Lung microvascular endothelial cell (primary cell): ENCODE data around the gene ADCK1. TPM values are rescaled to one million over a fixed set of nuclear protein-coding genes. Genes with fewer than 3 reads are reported as not detected.
"Not testable (repeated sequence)": the region's sequence is repeated elsewhere in the genome, so short reads cannot be mapped to it uniquely, and the experiment has no call there.

Source experiments
- DNase-seq, 2 donors: peaks; one replicate each; pipeline versions ENCODE4 v3.0.0 to v3.0.0-alpha.2; 2010; ENCODE audit warnings: low read depth in 2 of 2
- total RNA-seq: library from RNA; depleted of rRNA; stranded (reverse); fragments of >200 nt; gene quantifications from 2 replicates; pipeline ENCODE4 v1.2.1, GENCODE V29; 2014

Gene ADCK1, protein sequence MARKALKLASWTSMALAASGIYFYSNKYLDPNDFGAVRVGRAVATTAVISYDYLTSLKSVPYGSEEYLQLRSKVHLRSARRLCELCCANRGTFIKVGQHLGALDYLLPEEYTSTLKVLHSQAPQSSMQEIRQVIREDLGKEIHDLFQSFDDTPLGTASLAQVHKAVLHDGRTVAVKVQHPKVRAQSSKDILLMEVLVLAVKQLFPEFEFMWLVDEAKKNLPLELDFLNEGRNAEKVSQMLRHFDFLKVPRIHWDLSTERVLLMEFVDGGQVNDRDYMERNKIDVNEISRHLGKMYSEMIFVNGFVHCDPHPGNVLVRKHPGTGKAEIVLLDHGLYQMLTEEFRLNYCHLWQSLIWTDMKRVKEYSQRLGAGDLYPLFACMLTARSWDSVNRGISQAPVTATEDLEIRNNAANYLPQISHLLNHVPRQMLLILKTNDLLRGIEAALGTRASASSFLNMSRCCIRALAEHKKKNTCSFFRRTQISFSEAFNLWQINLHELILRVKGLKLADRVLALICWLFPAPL
- total RNA-seq = 2.4 TPM in 2 replicates

DNA sequence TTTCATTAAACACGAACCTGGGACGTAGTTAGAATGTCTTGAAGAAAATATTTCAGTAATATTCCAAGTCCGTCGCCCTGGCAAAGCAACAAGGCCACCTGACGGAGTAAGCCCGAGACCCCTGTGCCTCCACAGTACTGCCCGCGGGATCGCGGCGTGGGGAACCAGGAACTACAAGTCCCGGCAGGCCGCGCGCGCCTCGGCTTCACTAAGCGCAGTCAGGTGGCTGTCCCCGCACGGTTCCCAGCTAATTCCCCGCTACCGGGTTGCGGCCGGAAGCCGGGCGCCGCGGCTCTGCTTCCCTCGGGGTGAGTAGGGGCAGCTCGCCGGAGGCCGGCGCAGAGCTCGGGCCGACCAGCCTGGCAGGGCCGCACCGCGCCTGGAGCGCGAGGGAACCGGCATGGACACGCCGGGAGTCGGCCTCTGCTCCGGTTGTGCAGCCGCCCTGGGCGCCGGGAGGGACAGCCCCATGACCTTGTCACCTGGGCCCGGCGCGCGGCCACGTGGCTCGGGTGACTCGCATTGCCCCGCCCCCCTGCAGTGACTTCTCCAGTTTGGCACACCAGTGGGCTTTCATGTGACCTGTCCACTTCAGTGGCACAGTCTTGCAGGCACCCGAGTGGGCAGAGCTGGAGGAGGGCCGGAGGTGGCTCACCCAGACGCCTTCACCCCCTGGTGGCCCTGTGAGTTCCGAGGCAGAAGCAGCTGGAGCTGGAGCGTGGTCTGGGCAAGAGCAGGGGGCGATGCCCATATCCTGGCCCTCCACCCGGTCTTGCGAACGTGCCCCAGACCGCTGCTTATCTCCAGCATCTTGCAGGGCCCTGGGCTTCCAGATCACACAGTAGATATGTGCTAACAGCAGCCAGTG, at the start of gene ADCK1:
TSS of gene ADCK1 (plus strand) at position 247 of the 868 bp plus-strand sequence. CDS start 18,870 bp downstream, outside the sequence.
- peak; percentile 81 to 90 for DNase-seq

DNA sequence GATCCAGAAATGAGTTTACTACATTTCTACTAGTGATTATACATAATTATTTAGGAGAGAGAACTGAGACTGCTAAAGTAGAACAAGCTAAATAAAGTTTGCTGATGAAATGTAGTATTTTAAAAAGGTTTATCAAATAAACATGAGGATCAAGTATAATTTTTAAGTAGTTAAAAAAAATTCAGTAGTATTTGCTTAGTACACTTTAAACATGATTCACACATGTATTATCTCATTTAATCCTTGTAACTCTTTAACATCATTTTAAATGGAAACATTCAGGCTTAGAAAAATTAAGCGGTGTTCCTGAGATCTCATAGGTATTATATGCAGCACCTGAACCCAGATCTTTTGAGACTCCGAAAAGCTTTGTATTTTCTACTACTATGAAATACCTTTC, 47.6 kb upstream of the ADCK1 start:
- DNase-seq = no peak

DNA sequence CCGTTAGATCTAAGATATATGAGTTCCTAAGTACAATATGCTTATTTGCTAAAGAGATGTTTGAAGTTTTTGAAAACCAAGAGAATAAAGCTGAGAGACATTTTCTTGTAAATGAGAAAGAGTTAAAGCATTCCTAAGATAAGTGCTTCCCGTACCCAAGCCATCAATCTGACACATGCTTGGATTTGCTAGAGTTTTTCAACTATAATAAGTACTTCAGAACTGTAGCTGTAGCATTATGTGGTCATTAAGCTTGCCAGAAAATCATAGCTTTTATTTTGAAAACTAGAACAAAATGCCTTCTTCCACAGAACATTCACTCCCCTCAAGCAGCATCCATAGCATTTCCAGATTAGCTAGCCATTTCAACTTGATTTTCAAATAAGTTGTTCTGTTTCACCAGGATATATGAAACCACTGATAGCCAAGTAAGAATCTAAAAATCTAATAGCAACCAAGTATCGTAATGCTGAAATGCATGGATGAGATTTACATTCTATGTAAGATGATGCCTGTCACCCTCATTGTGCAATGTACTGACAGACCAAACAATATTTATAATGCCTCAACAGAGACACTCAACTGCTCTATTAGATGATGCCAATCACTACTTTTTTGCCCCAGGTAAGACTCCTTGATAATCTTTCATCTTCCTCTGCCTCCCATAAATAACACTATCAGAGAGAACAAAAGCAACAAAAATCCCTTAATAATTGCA, 47.0 kb upstream of the ADCK1 start:
- DNase-seq = no peak

DNA sequence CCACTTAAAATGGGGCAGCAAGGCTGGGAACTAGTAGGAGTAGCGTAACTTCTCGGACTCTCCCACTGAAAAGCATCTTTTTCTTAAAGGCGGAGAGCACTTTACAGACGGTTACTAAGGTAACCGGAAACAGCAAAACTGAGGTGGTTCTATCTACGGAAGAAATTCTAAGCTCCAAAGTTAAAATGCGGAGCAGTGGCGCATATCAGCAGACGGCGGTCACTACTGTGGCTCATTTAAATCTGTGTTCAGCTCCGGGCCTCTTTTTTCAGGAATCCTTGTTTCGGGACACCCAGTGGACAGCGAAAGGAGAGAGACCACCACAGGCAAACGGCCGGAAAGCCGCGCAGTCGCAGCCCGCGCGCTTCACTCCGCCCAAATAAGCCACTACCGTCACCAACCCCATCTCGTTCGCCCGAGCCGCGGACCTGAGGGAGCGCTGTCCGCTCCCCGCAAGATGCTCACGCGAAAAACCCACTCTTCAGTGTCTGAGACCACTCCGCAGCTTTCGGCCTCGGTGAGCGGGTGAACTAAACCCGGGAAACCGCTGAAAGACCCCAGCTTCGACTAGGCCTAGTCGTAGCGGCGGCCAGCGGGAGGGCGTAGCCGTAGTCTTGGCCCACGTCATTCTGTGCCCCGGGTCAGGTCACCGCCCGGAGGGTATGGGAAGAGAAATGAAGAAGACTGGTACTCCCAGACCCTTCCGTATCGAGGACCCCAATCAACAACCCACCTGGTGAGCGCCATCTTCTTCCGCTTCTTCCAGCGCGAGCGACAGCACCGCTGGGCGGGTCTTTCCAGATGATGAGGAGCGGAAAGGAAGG, 39.3 kb upstream of the ADCK1 start, which contains the start of gene SNW1:
TSS of gene SNW1 (minus strand) at position 776 of the 824 bp plus-strand sequence. CDS start at position 747, 29 bp downstream.
- peak; percentile 71 to 97 for DNase-seq

DNA sequence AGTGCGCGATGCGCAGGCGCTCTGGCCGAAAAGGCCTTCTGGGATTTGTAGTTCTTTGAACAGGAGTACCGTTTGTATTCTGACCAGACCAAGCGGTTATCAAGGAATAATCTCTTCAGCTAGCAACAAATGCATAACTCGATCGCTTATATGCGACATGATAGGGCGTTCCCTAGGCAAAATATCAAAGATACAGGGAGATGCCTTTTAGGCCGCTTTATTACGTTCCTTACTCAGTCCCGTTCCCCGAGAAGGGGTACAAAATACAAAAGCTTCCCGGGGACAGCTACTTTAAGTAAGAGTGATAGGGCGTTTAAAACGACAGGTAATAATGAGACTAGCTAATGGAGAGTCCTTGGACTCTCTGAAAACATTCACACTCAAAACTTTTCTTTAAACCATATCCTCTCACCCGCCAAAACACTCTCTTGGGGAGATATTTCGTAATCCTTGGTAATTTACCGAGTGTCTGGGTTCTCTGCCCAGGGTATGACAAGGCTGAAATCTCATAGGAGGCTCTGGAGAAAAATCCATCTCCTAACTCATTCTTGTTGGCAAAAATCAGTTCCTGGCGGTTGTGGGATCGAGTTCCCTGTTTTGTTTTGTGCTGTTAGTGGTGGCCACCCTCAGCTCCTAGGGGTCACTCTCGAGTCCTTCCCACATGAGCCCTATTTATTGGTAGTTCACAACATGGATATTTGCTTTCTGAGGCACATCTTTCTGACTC, 38.5 kb upstream of the ADCK1 start:
- DNase-seq = peak; percentile 32 to 96

DNA sequence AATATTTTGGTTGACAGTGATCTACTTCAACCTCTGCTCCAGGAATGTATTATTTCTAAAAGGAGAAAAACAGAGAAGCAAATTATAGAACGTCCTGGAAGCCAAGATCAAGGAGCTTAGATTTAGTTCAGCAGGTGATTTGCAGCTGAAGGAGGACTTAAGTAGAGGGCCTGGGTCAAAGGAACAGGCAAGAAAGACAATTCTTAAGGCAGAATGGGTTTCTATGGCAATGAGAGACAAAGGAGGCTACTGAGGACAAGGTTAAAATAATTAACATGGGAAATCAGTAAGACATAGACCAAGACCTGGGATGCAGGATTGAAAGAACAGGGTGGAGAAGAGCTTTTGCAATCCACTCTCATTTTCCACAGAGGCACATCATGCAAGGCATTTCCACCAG, 36.6 kb upstream of the ADCK1 start:
- DNase-seq = no peak

DNA sequence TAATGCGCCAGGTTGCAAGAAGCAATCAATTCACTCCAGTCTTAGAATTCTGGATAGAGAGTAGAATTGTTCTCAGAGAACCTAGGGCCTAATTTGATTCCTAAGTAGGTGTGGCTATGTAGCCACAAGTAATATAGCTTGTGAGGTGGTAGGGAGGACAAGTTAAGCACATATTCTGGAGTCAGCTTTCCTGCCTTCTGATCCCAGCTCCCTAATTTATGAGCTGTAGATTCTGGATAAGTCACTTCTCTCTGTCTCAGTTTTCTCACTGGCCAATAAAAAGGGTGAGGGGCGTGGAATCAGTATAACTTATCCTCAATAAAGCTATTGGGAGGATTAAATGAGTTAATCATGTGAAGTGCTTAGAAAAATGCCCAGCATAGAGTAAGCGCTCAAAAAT, 35.9 kb upstream of the ADCK1 start:
- DNase-seq = no peak

DNA sequence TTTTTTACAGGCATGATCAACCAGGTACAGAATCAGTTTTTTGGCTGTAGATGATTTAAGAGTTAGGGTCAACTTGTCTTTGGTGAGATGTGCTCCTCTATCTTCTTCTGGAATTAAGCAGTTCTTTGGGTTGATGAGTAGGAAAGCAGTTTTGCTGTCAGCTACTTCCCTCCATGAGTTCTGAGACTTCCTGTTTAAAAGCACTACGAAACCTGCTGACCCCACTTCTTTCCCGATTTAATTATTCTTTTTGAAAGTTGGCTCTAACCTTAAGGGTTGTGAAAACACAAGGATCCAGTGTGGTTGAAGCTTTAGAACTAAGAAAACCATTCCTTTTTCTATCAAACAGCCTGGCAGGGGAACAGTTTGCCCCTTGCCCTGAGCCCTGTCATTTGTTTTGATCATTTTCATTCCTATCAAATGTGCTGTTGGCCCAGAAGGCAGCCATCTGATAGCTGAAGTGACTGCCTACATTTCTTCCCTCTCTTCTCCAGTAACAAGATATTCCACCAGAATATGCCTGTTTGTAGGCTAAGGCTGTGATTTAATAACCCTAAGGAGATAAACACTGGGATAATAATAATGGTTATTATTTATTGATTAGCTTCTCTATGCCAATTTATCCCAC, 31.4 kb upstream of the ADCK1 start:
- peak in 1 of 2 donors; percentile 20 for DNase-seq

DNA sequence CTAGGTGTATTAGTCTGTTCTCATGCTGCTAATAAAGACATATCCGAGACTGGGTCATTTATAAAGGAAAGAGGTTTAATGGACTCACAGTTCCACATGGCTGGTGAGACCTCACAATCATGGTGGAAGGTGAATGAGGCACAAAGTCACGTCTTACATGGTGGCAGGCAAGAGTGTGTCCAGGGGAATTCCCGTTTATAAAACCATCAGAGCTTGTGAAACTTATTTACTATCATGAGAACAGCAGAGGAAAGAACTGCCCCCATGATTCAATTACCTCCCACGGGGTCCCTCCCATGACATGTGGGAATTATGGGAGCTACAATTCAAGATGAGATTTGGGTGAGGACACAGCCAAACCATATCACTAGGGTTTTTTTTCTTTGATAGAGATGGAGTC, 25.9 kb upstream of the ADCK1 start:
- DNase-seq = not testable (repeated sequence)

DNA sequence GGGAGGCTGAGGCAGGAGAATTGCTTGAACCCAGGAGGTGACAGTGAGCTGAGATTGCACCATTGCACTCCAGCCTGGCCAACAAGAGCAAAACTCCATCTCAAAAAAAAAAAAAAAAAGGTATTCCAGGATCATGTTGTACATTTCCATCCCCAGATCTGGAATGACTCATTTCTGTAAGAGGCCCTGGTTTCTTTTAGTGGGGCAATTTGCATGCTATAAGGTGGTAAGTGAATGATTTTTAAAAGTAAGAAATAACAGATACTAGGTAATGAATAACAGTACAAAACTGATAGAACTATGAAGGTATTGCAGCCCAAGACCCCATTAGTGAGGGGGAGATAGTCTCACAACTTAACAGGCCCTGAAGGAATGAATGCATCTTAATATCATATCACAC, 17.7 kb upstream of the ADCK1 start:
- DNase-seq = no peak

DNA sequence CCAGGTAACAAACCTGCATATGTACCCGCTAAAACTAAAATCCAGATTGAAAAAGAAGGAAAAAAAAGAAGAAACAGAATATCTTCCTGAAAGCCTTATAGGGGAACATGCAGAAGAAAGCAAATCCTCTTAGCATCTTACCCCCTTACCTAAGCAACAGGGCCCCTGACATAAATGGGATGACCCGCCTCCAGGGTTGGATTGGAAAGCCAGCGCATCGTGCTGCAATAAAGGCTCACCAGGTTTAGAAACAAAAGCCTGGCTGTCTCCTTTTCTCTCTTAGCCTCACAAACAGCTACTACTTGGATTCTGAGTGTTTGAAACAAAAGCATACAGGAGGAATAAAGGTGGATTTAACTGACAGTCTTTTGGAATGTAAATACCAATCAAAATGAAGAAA, 13.8 kb upstream of the ADCK1 start:
- no peak for DNase-seq

DNA sequence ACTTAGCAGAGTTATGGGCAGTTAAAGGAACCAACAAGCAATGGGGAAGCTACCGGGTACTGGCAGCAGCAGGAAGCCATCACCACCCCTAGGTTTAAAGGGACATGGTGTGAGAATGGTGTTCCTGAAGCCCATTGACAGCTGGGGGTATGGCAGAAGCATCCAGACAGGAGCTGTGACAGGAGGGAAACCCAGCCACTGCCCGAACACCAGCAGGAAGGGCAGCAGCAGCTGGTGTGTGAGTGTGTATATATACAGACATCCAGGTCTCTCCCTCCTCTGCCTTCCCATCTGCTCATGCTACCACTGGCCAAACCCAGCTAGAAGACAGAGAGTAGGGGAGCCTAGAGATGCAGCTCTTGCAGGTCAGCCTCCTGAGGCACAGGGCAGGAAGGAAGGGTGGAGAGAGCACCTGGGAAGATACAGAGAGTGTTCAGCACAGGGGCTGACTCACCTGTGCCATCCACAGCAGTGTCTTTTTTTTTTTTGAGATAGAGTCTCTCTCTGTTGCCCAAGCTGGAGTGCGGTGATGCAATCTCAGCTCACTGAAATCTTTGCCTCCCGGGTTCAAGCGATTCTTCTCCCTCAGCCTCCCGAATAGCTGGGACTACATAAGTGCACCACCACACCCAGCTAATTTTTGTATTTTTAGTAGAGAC, 9.2 kb upstream of the ADCK1 start:
- DNase-seq = no peak

DNA sequence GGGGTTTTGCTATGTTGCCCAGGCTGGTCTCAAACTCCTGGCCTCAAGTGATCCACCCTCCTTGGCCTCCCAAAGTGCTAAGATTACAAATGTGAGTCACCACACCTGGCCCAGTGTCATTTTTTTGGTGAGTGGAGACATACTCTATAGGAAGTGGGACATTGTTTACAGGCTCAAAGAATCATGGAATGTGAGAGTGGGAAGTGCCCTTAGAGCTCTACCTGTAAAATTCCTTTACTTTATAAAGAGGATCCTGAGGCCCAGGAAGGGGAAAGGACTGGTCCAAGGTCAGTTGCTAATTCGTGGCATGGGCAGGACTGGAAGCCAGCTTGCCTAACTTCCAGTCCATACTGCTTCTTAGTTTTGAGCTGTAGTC, 8.7 kb upstream of the ADCK1 start:
- DNase-seq = no peak

DNA sequence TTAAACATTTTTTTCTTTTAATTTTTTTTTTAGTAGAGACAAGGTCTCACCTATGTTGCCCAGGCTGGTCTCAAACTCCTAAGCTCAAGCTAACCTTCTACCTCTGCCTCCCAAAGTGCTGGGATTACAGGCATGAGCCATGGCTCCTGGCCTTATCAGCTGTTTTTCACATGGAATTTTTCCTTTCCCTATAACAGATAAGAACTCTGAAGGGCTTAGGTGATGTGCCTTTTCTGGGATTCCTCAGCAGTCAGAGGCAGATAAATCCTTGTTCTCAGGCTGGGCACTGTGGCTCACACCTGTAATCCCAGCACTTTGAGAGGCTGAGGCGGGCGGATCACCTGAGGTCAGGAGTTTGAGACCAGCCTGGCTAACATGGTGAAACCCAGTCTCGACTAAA, 6.7 kb upstream of the ADCK1 start:
- DNase-seq = not testable (repeated sequence)

DNA sequence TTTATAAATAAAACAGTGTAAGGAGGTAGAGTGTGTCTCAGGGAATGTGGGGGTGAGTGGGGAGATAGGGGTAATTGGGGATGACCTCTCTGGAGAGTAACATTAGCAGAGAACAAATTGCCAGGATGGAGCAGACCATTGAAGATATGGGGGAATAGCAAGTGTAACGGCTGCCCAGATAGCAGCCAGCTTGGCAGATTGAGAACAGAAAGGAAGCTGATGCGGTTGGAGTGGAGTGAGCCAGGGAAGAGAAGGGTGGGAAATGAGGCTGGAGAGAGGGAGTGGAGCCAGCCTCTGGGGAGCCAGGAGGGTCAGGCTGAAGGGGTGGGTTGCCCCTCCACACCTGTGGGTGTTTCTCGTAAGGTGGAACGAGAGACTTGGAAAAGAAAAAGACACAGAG, 5.6 kb upstream of the ADCK1 start:
- DNase-seq = no peak

DNA sequence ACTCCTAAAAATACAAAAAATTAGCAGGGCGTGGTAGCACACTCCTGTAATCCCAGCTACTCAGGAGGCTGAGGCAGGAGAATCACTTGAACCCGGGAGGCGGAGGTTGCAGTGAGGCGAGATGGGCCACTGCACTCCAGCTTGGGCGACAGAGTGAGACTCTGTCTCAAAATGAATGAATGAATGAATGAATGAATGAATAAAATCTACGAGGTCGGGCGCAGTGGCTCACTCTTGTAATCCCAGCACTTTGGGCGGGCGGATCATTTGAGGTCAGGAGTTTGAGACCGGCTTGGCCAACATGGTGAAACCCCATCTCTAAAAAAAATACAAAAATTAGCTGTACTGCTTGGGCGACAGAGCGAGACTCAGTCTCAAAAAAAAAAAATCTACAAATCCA, 453 bp upstream of the ADCK1 start:
- not testable (repeated sequence) for DNase-seq

DNA sequence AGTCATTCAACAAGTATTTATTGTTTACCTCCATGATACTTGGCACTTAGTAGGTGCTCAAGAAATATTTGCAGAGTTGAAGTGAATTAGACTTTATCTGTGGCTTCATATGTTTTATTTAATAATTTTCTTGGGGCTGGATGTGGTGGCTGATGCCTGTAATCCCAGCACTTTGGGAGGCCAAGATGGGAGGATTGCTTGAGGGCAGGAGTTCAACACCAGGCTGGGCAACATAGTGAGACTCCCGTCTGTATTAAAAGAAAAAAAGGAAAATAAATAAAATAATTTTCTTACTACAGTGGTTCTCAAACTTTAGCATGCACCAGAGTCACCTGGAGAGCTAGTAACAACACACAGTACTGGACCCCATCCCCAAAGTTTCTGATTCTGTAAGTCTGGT, 905 bp downstream of the ADCK1 start:
- DNase-seq = no peak

DNA sequence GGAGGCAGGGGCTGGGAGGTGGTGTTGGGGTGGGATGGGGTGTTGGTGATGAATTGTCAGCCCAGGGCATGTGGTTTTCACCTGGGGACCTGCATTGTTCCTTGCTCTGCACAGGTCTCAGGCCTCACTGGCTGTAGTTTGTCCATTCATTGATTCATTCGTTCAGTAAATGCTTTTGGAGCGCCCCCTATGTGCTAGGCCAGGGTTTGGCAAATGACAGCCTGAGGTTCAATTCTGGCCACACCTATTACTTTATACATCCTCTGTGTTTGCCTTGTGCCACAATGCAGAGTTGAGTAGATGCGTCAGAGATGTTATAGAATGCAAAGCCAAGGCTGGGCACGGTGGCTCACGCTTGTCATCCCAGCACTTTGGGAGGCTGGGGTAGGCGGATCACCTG, 4.7 kb downstream of the ADCK1 start:
- peak; percentile 29 to 37 for DNase-seq

DNA sequence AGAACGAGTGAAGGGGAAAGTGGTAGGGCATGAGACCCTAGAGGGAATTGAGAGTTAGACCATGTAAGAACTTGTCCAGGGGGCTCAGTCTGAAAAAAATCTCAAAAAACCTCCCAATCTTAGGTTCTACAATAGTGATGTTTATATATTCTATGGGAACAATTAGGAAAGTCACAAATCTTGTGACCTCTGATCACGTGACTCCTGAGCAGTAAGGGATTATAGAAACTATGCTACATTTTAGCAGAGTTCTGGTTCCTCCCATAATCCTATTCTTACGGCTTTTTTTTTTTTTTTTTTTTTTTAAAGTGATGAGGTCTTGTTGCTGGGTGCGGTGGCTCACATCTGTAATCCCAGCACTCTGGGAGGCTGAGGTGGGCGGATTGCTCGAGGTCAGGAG, 5.8 kb downstream of the ADCK1 start:
- DNase-seq = no peak
